Esophagus muscularis mucosa (tissue), 4 donors: ENCODE data around the gene CEL. TPM values are rescaled to one million over a fixed set of nuclear protein-coding genes. Genes with fewer than 3 reads are reported as not detected.

Source experiments
- DNase-seq: peaks from one replicate; pipeline ENCODE4 v3.0.0-alpha.2; 2017; ENCODE audit errors: extremely low spot score
- H3K27ac ChIP-seq, 4 donors: fragments of 200-600 bp; sonication (generic); replicated peaks in 1 of 4; 1 replicate in 3 of 4; 2 replicates in 1 of 4; pipeline ENCODE4 v1.5.1; 2016 to 2019; ENCODE audit warnings: mild to moderate bottlenecking in 1 of 4
- H3K27me3 ChIP-seq, 4 donors: fragments of 200-600 bp; sonication (generic); one replicate each; pipeline versions ENCODE4 v1.5.1 to v1.6.0; 2016 to 2019
- H3K36me3 ChIP-seq, 4 donors: fragments of 200-600 bp; sonication (generic); one replicate each; pipeline ENCODE4 v1.5.1; 2016 to 2019
- H3K4me1 ChIP-seq, 4 donors: fragments of 200-600 bp; sonication (generic); one replicate each; pipeline ENCODE4 v1.5.1; 2016 to 2019
- H3K4me3 ChIP-seq, 4 donors: fragments of 200-600 bp; sonication (generic); 1 replicate in 2 of 4; 2 replicates in 2 of 4; pipeline ENCODE4 v1.5.1; 2016 to 2019; ENCODE audit warnings: mild to moderate bottlenecking in 4 of 4, moderate library complexity in 1 of 4
- H3K9me3 ChIP-seq, 4 donors: fragments of 200-600 bp; sonication (generic); 1 replicate in 3 of 4; 2 replicates in 1 of 4; pipeline ENCODE4 v1.5.1; 2016 to 2019
- CTCF ChIP-seq, 3 experiments: fragments of 200-600 bp in 2 of 3; fragments of 450-650 bp in 1 of 3; sonication (generic) in 2 of 3; IDR thresholded peaks; one replicate each; pipeline ENCODE4 v1.5.1; 2017 to 2019; ENCODE audit warnings: antibody characterized with exemption in 3 of 3, mild to moderate bottlenecking in 2 of 3, moderate library complexity in 1 of 3
- EP300 ChIP-seq: sonication (generic); formaldehyde crosslinking; IDR thresholded peaks from one replicate; pipeline ENCODE4 v1.6.1; 2017; ENCODE audit warnings: antibody characterized with exemption
- POLR2A ChIP-seq: fragments of 450-650 bp; IDR thresholded peaks from one replicate; pipeline ENCODE4 v1.6.1; 2017; ENCODE audit warnings: antibody characterized with exemption, moderate library complexity, mild to moderate bottlenecking, low read depth
- POLR2AphosphoS5 ChIP-seq, 2 donors: sonication (generic); formaldehyde crosslinking; IDR thresholded peaks; one replicate each; pipeline ENCODE4 v1.6.1; 2017; ENCODE audit warnings: antibody characterized with exemption in 2 of 2
- WGBS: methylation state at CpG from one replicate; pipeline ENCODE4 v1.1.5; 2018; 5-methylcytosine and 5-hydroxymethylcytosine counted together
- intact Hi-C: fragments of 100-400 bp; cut with DNase I; formaldehyde crosslinking; loops from one replicate; pipeline ENCODE4 v1.15.1; 2023
- total RNA-seq, 4 donors: library from RNA; depleted of rRNA; stranded (reverse); fragments of >200 nt; gene quantifications; one replicate each; pipeline versions ENCODE4 v1.1.0 to v1.2.1, GENCODE V29; 2016

The CEL gene
- total RNA-seq, 4 donors from 2014 or later, result 0.17 to 0.42 (median 0.21) TPM

- Histone ChIP-seq H3K36me3 (peaks cover 0 to 14% (median 12%) of the 10 kb centered on the region in 4 donors), H3K4me3 (no peak overlapping the region), H3K4me1 (peaks cover 88 to 94% (median 92%) of the 10 kb centered on the region in 4 donors), H3K27ac (peak overlapping the region in 3 of 4 donors; percentile 75 to 81 (median 77)), H3K27me3 (no peaks in the 10 kb centered on the region), H3K9me3 (no peaks in the 10 kb centered on the region)
- intact Hi-C loops, result no loop called here
- no peak for TF ChIP-seq CTCF (IDR thresholded peaks at IDR 0.05)
- TF ChIP-seq POLR2AphosphoS5 (IDR thresholded peaks at IDR 0.05), result no peak
- no peak for DNase-seq
- 84% methylated on average over 17 of the region's 32 CpGs for WGBS
Measured at GRCh38 chr9:133115604-133116345, 54.0 kb downstream of the CEL start.

DNA sequence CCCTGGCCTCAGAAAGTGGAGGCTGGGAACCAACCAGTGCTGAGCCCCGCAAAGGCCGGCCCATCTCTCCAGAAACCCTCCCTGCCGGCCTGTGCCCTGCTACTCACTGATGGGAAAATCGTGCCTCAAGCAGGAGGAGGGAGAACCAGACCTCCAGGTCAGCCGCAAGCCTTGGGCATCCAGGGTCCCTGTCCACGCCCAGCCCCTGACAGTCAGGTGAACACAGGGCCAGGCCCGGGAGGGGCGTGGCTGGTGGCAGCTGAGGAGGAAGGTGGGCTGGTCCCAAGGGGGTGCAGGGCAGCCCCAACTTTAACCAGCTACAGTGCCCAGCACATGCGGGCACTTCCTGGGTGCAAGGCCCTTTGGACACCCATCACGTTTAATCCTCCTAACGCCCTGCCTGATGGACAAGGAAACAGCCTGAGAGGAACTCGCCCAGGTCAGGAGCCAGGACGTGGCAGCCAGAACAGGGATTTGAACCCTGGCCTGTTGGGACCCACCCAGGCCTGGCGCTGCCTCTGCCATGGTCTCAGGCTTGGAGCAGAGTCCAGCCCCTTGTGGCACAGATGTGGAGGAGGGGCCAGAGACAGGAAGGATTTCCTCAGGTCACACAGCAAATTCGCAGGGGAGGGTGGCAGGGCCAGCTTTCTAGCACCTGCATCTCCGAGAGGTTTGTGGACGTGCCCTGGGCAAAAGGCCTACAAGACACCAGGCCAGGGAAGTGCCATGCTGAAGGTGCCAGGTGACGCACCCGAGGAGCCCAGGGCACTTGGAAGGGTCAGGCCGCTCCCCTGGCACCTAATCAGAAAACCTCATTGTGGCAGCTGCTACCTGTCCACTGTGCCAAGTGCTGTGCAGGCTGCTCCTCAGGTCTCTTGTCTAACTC, 54.8 kb downstream of the CEL start:
- WGBS, result 95% methylated on average over 9 of the region's 20 CpGs
- Histone ChIP-seq H3K4me1 (peaks cover 91 to 97% (median 96%) of the 10 kb centered on the region in 4 donors), H3K36me3 (peaks cover 0 to 6% (median 5%) of the 10 kb centered on the region in 4 donors), H3K27me3 (no peaks in the 10 kb centered on the region), H3K9me3 (no peaks in the 10 kb centered on the region), H3K4me3 (no peak overlapping the region), H3K27ac (peak overlapping the region in 2 of 4 donors; percentile 20 to 81)
- TF ChIP-seq POLR2A (no peak), POLR2AphosphoS5 (IDR thresholded peaks at IDR 0.05) (no peak), EP300 (no peak), CTCF (IDR thresholded peaks at IDR 0.05) (no peak)
- intact Hi-C loops, result no loop called here
- DNase-seq, result no peak

GRCh38 chr9:133117271-133118178, 55.7 kb downstream of the CEL start:
- Histone ChIP-seq H3K4me1 (peaks cover 95 to 97% (median 96%) of the 10 kb centered on the region in 4 donors), H3K36me3 (no peaks in the 10 kb centered on the region), H3K27me3 (no peaks in the 10 kb centered on the region), H3K27ac (peak overlapping the region in 2 of 4 donors; percentile 20 to 93), H3K9me3 (no peaks in the 10 kb centered on the region), H3K4me3 (no peak overlapping the region)
- no peak for TF ChIP-seq CTCF (IDR thresholded peaks at IDR 0.05)
- TF ChIP-seq POLR2A, result no peak
- TF ChIP-seq POLR2AphosphoS5 (IDR thresholded peaks at IDR 0.05), result no peak
- no peak for TF ChIP-seq EP300
- DNase-seq, result no peak
- intact Hi-C loops, result no loop called here
- WGBS, result 76% methylated on average over 10 of the region's 18 CpGs

- Histone ChIP-seq H3K4me3 (no peak overlapping the region), H3K27me3 (no peaks in the 10 kb centered on the region), H3K9me3 (no peaks in the 10 kb centered on the region), H3K36me3 (no peaks in the 10 kb centered on the region), H3K27ac (peak overlapping the region in 2 of 4 donors; percentile 89 to 93), H3K4me1 (peaks cover 95 to 97% (median 96%) of the 10 kb centered on the region in 4 donors)
- intact Hi-C loops, result no loop called here
- TF ChIP-seq CTCF (IDR thresholded peaks at IDR 0.05) (no peak), POLR2A (no peak), EP300 (no peak), POLR2AphosphoS5 (IDR thresholded peaks at IDR 0.05) (no peak)
- DNase-seq, result no peak
- 94% methylated on average over 3 of the region's 3 CpGs for WGBS
Measured at GRCh38 chr9:133118179-133118520, 56.4 kb downstream of the CEL start.
